ENCODE data around the gene SPON2. TPM values are rescaled to one million over a fixed set of nuclear protein-coding genes. Genes with fewer than 3 reads are reported as not detected.

SPON2 gene
- total RNA-seq, 1 experiment from 2014 or later: 3.1 TPM

- Histone ChIP-seq H3K27me3 (replicated peaks; ENCODE audit: control insufficient read depth, insufficient read depth, low read length) (no peaks in the 10 kb centered on the region), H3K4me3 (ENCODE audit: low read depth, low read length) (no peak overlapping the region), H3K36me3 (ENCODE audit: control insufficient read depth, insufficient read depth, low read length) (no peaks in the 10 kb centered on the region), H3K4me1 (no peaks in the 10 kb centered on the region), H3K9me3 (no peaks in the 10 kb centered on the region)
- Mint-ChIP-seq H3K9me3 (ENCODE audit: unreplicated experiment) (no peaks in the 10 kb centered on the region), H3K4me1 (ENCODE audit: low read depth, unreplicated experiment) (no peaks in the 10 kb centered on the region), H3K27ac (ENCODE audit: unreplicated experiment) (no peak overlapping the region), H3K27me3 (ENCODE audit: insufficient read depth, unreplicated experiment) (peaks cover 24% of the 10 kb centered on the region), H3K36me3 (ENCODE audit: insufficient read depth, unreplicated experiment) (no peaks in the 10 kb centered on the region), H3K4me3 (ENCODE audit: unreplicated experiment) (no peak overlapping the region)
- intact Hi-C loops (cut with micrococcal nuclease; ENCODE audit: unreplicated experiment): no loop called here
- BruUV-seq (replicated peaks): no TSS peak
- CTCF ChIA-PET: no interaction called here
- POLR2A ChIA-PET: no interaction called here
- TF ChIP-seq, protein P1, sequence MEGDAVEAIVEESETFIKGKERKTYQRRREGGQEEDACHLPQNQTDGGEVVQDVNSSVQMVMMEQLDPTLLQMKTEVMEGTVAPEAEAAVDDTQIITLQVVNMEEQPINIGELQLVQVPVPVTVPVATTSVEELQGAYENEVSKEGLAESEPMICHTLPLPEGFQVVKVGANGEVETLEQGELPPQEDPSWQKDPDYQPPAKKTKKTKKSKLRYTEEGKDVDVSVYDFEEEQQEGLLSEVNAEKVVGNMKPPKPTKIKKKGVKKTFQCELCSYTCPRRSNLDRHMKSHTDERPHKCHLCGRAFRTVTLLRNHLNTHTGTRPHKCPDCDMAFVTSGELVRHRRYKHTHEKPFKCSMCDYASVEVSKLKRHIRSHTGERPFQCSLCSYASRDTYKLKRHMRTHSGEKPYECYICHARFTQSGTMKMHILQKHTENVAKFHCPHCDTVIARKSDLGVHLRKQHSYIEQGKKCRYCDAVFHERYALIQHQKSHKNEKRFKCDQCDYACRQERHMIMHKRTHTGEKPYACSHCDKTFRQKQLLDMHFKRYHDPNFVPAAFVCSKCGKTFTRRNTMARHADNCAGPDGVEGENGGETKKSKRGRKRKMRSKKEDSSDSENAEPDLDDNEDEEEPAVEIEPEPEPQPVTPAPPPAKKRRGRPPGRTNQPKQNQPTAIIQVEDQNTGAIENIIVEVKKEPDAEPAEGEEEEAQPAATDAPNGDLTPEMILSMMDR (IDR thresholded peaks at IDR 0.05; ENCODE audit: insufficient read depth in 1 of 2, low read depth in 1 of 2, low read length in 1 of 2, severe bottlenecking in 1 of 2, unreplicated experiment in 1 of 2): no peak
- no peak for DNase-seq
These were observed 35.2 kb downstream of the SPON2 start for GRCh38 chr4:1137063-1137776.

- H3K27ac Mint-ChIP-seq (ENCODE audit: unreplicated experiment): no peak overlapping the region
- H3K9me3 Mint-ChIP-seq (ENCODE audit: unreplicated experiment): no peaks in the 10 kb centered on the region
- no peak overlapping the region for H3K4me3 Mint-ChIP-seq (ENCODE audit: unreplicated experiment)
- H3K36me3 Mint-ChIP-seq (ENCODE audit: insufficient read depth, unreplicated experiment): no peaks in the 10 kb centered on the region
- BruUV-seq (replicated peaks): no TSS peak
- Histone ChIP-seq H3K4me1 (no peaks in the 10 kb centered on the region), H3K27me3 (replicated peaks; ENCODE audit: control insufficient read depth, insufficient read depth, low read length) (no peaks in the 10 kb centered on the region), H3K36me3 (ENCODE audit: control insufficient read depth, insufficient read depth, low read length) (no peaks in the 10 kb centered on the region), H3K9me3 (no peaks in the 10 kb centered on the region), H3K4me3 (ENCODE audit: low read depth, low read length) (no peak overlapping the region)
- no peak for DNase-seq
- no peaks in the 10 kb centered on the region for H3K4me1 Mint-ChIP-seq (ENCODE audit: low read depth, unreplicated experiment)
- ChIA-PET POLR2A (no interaction called here), CTCF (no interaction called here)
- peaks cover 19% of the 10 kb centered on the region for H3K27me3 Mint-ChIP-seq (ENCODE audit: insufficient read depth, unreplicated experiment)
- TF ChIP-seq, protein P1 (IDR thresholded peaks at IDR 0.05; ENCODE audit: insufficient read depth in 1 of 2, low read depth in 1 of 2, low read length in 1 of 2, severe bottlenecking in 1 of 2, unreplicated experiment in 1 of 2): no peak
- intact Hi-C loops (cut with micrococcal nuclease; ENCODE audit: unreplicated experiment): no loop called here
These were observed 36.3 kb downstream of the SPON2 start for GRCh38 chr4:1136048-1136447.

DNA sequence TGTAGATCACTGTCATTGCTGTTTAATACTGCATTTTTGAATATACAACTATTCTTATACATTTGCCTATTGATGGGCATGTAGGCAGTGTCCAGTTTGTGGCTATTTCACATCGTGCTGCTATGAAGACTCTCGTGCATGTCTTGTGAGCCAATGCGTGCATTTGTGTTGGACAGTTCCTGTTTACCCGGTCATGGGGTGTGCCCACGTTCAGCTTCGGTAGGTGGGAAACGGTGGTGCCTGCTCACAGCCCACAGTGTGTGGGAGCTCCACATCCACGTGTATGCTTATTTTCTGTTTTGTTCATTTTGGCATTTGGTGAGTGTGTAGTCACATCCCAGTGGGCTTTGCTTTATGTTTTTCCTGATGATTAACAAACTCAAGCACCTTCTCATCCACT is 39.4 kb downstream of the SPON2 start:
- Histone ChIP-seq H3K4me3 (ENCODE audit: low read depth, low read length) (no peak overlapping the region), H3K36me3 (ENCODE audit: control insufficient read depth, insufficient read depth, low read length) (no peaks in the 10 kb centered on the region), H3K9me3 (no peaks in the 10 kb centered on the region), H3K4me1 (no peaks in the 10 kb centered on the region), H3K27me3 (replicated peaks; ENCODE audit: control insufficient read depth, insufficient read depth, low read length) (no peaks in the 10 kb centered on the region)
- BruUV-seq (replicated peaks): no TSS peak
- no peaks in the 10 kb centered on the region for H3K36me3 Mint-ChIP-seq (ENCODE audit: insufficient read depth, unreplicated experiment)
- H3K4me3 Mint-ChIP-seq (ENCODE audit: unreplicated experiment): no peak overlapping the region
- H3K27me3 Mint-ChIP-seq (ENCODE audit: insufficient read depth, unreplicated experiment): peaks cover 15% of the 10 kb centered on the region
- ChIA-PET CTCF (no interaction called here), POLR2A (no interaction called here)
- TF ChIP-seq, protein P1 (IDR thresholded peaks at IDR 0.05; ENCODE audit: insufficient read depth in 1 of 2, low read depth in 1 of 2, low read length in 1 of 2, severe bottlenecking in 1 of 2, unreplicated experiment in 1 of 2): no peak
- DNase-seq: no peak
- no peak overlapping the region for H3K27ac Mint-ChIP-seq (ENCODE audit: unreplicated experiment)
- no peaks in the 10 kb centered on the region for H3K9me3 Mint-ChIP-seq (ENCODE audit: unreplicated experiment)
- no peaks in the 10 kb centered on the region for H3K4me1 Mint-ChIP-seq (ENCODE audit: low read depth, unreplicated experiment)
- intact Hi-C loops (cut with micrococcal nuclease; ENCODE audit: unreplicated experiment): no loop called here
